NCI-H460 (cell line): ENCODE data around the gene LRFN3. TPM values are rescaled to one million over a fixed set of nuclear protein-coding genes. Genes with fewer than 3 reads are reported as not detected.
"Not testable (repeated sequence)": the region's sequence is repeated elsewhere in the genome, so short reads cannot be mapped to it uniquely, and the experiment has no call there.

Source experiments
- DNase-seq: peaks from one replicate; pipeline ENCODE4 v3.0.0-alpha.2; 2016; ENCODE audit warnings: low read depth; ENCODE audit errors: extremely low read depth
- total RNA-seq: library from RNA; depleted of rRNA; stranded (reverse); fragments of >200 nt; shearing (Covaris generic); gene quantifications from 2 replicates; pipeline ENCODE4 v1.2.3, GENCODE V29; 2014

LRFN3 gene
- total RNA-seq, 1 experiment from 2014 or later, result 3.5 TPM

- DNase-seq, result no peak
Measured at GRCh38 chr19:35960432-35960972, 24.3 kb downstream of the LRFN3 start.

GRCh38 chr19:35963514-35963913 is 27.3 kb downstream of the LRFN3 start:
- peak; percentile 52 for DNase-seq

DNA sequence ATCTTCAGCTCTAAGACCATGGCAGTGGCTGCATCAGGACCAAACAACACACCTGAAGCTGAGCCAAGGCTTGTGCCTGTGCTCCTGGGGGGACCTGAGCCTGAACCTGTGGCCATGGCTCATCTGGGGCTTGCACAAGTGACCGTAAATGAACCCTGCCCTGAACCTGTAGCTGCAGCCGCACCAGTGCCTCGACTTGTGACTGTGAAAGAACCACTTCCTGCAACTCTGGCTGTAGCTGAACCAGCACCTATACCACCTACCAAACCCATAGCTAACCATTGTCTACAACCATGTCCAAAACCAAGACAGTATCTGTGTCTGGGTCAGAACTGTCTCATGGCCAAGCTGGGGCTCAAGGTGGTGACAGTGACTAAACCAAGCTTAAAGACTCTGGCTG is 30.6 kb downstream of the LRFN3 start:
- no peak for DNase-seq

DNA sequence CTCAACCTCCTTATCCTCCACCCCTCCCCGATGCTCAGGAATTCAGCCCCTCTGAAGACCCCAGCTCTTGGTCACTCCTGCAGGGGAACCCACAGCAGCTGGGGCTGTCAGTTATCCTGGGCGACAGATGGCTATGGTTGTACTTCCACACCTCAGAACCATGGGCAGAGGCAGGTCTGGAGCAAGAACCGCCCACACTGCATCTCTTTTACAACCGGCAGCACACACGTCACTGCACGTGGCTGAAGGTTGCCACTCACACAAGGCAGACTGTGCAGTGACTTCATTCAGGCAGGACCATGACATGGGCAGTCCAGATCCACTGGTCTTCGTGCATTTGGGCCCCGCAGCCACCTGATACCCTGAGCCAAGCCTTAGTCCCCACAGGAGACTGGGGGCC is 37.3 kb downstream of the LRFN3 start:
- no peak for DNase-seq

DNA sequence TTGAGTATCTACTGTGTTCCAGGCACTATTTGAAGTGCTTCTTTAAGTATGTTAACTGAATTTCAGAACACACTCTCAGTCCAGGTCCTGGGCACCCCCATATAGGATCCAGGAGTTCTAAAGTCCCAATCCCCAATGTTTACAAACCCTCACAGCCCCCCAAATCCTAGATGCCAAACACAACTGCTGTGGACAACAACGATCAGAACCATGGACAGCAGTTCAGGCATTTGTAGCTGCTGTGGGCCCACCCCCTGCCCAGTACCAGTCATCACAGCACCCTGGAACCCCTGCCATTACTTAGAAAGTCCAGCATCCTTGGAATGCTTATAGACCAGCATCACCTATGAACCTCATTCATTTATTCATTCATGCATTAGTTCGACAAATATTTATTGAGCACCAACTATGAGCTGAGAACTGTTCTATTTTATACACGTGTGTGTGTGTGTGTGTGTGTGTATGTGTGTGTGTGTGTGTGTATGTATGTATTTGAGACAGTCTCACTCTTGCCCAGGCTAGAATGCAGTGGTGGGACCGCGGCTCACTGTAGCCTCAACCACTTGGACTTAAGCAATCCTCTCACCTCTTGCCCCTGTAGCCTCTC is 39.5 kb downstream of the LRFN3 start:
- DNase-seq, result no peak

- DNase-seq, result no peak
Measured at GRCh38 chr19:35977446-35978222, 41.5 kb downstream of the LRFN3 start.

DNA sequence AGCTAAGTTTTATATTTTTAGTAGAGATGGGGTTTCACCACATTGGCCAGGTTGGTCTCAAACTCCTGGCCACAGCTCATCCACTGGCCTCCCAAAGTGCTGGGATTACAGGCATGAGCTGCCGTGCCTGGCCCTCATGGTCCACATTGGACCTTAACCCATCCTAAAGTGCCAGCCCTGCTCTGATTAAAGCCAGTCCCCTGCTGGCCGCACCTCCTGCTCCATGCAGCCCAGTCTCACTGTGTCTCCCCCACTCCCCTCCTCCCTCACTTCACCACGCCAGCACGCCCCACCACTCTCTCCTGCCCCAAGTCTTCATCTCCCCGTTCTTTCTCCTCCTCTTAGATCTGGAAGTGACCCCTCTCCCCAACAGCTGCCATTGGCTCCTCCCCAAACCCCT is 42.1 kb downstream of the LRFN3 start:
- no peak for DNase-seq

- DNase-seq, result no peak
Measured at GRCh38 chr19:35978832-35979365, 42.7 kb downstream of the LRFN3 start.

GRCh38 chr19:35980997-35981396 is 44.8 kb downstream of the LRFN3 start:
- not testable (repeated sequence) for DNase-seq

- no peak for DNase-seq
Measured at GRCh38 chr19:35983177-35983576, 47.0 kb downstream of the LRFN3 start.

DNA sequence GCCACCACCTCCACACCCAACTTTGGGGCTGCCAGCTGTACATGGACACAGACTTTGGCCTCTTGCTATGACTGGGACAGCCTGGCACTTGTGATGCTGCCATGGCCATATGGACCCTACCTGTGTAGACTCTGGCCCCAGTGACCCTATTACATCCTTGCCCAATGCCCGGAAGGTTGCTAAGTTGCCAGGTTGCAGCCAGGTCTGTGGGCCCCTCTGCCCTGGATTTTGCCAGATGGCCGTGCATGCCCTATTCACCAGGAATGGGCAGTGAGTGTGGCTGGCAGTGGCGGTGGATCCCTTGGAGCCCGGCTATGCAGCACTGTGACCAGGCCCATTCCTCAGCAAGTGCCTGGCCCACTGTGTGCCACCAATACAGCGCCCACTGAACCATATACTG is 49.9 kb downstream of the LRFN3 start:
- no peak for DNase-seq

- no peak for DNase-seq
Measured at GRCh38 chr19:35986664-35987570, 50.7 kb downstream of the LRFN3 start.

DNA sequence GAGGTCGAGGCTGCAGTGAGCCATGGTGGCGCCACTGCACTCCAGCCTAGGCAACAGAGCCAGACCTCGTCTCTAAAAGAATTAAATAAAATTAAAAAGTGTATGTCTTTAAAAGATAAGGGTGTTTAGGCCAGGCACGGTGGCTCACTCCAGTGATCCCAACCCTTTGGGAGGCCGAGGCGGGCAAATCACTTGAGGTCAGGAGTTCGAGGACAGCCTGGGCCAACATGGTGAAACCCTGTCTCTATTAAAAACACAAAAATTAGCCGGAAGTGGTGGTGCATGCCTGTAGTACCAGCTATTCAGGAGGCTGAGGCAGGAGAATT is 51.4 kb downstream of the LRFN3 start:
- no peak for DNase-seq

- DNase-seq, result no peak
Measured at GRCh38 chr19:35988824-35989223, 52.6 kb downstream of the LRFN3 start.

DNA sequence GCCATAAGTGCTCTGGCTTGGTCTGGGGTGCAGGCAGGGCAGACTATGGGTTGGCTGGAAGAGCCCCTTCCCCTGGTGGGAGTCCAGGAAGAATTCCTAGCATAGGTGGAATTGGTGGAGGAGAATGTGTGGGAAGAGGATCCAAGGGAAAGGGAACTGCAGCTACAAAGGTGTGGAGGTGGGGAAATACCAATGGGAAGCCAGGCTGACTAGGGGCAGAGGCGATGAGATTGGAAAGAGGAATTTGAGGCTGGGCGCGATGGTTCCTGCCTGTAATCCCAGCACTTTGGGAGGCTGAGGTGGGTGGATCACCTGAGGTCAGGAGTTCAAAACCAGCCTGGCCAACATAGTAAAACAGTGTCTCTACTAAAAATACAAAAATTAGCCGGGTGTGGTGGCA is 54.0 kb downstream of the LRFN3 start:
- no peak for DNase-seq

- DNase-seq, result no peak
Measured at GRCh38 chr19:35990771-35991730, 54.9 kb downstream of the LRFN3 start.

- DNase-seq, result no peak
Measured at GRCh38 chr19:35991731-35992450, 55.7 kb downstream of the LRFN3 start.

GRCh38 chr19:35992907-35993765 is 57.0 kb downstream of the LRFN3 start:
- no peak for DNase-seq
